Astrocyte (in vitro differentiated cells and primary cell): ENCODE measurements around the gene KPNA6.

Experiments
- EZH2 ChIP-seq: IDR thresholded peaks from 2 replicates; pipeline ENCODE4 v1.6.1; 2012; ENCODE audit warnings: mild to moderate bottlenecking, low read length, inconsistent platforms; ENCODE audit not compliant: insufficient read depth
- TF ChIP-seq, protein P1 (sequence below): IDR thresholded peaks from 2 replicates; pipeline ENCODE4 v1.5.1; 2011; ENCODE audit warnings: low read depth, mild to moderate bottlenecking, inconsistent platforms, low read length, moderate library complexity; ENCODE audit not compliant: insufficient read depth

GRCh38 chr1:32082022-32082421 lies 25.8 kb upstream of the KPNA6 start:
- TF ChIP-seq, protein P1, sequence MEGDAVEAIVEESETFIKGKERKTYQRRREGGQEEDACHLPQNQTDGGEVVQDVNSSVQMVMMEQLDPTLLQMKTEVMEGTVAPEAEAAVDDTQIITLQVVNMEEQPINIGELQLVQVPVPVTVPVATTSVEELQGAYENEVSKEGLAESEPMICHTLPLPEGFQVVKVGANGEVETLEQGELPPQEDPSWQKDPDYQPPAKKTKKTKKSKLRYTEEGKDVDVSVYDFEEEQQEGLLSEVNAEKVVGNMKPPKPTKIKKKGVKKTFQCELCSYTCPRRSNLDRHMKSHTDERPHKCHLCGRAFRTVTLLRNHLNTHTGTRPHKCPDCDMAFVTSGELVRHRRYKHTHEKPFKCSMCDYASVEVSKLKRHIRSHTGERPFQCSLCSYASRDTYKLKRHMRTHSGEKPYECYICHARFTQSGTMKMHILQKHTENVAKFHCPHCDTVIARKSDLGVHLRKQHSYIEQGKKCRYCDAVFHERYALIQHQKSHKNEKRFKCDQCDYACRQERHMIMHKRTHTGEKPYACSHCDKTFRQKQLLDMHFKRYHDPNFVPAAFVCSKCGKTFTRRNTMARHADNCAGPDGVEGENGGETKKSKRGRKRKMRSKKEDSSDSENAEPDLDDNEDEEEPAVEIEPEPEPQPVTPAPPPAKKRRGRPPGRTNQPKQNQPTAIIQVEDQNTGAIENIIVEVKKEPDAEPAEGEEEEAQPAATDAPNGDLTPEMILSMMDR = no peak
- no peak for TF ChIP-seq EZH2
